NCI-H748 treated with DMSO at 0.1 percent for 48 hours (cell line): ENCODE results near the gene ACTA2.
"Not testable (repeated sequence)": the region's sequence is repeated elsewhere in the genome, so short reads cannot be mapped to it uniquely, and the experiment has no call there.

Experiments
- DNase-seq: peaks from one replicate; lab custom pipeline; 2025; lab: John Stamatoyannopoulos, UW

The ACTA2 gene

DNA sequence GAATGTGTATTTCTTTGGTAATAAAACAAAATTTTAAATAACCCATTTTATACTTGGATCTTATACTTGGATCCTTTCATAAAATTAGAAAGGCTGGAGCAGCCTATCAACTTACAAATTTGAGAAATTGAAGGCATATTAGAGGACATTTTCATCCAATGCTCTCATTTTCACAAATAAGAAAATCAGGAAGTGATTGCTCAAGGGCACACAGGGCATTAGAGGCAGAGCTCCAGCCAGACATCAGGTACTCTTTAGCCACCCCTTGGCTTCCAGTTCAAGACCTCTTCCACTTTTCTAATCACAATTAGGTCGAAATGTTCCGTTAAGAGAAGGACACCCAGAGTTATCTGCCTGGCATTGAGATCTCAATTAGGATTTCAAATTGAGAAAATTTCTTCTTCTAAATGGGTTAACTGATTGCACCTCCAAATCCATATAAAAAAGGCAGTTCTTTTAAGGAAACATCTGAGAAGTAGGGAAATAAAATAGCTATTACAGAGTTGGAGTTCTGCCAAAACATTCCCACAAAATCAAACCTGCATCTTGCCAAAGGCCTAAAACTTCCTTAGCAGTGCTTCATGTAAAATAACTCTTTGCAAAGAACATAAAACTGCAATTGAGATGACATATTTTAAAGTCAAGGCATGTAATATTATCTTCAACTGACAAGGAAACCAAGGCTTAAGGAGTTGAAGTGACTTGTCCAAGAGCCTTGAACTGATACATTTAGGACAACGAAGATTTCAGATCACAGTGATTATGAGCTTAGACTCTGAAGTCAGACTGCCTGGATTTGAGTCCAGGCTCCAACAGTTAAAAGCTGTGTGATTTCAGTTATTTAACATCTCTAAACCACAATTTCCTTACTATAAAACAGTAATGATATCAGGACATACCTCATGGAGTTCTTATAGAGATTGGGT is 2.4 kb downstream of the ACTA2 start:
- no peak for DNase-seq

DNA sequence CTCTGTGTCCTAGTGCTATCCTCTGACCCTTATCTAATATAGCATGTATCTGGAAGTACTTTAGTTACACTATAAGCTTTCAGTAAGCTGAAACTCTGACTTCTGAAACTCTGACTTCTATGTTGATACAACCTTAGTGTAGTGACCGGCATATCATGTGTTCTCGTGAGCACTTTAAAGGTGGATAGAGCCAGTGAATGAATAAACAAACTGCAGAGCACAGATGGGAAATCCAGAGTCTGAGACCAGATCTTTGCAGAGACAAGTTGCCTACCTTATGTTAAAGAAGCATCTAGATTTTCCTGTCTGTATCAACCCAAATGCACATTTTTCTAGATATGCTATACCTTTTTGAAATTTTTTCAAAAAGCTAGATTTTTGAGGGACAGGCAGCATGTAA is 3.5 kb downstream of the ACTA2 start:
- DNase-seq, result no peak

DNA sequence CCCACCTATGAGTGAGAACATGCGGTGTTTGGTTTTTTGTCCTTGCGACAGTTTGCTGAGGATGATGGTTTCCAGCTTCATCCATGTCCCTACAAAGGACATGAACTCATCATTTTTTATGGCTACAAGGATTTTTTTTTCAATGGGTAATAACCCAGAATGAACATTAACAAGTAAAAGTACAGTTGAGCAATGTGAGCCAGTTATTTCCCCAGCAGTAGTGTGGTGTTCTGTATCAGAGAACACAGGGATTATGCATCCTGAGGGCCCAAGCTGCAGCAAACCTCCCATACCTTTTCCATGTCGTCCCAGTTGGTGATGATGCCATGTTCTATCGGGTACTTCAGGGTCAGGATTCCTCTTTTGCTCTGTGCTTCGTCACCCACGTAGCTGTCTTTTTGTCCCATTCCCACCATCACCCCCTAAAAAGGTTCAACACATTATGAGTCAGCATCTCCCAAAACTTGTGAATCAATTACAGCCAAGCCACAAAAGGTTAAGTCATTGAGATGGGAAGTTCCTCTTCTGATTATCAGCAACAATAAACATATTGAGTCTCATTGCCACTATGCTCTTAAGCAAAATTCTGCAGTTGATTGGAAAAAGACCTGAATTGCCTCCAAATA is 5.5 kb downstream of the ACTA2 start:
- DNase-seq, result no peak

DNA sequence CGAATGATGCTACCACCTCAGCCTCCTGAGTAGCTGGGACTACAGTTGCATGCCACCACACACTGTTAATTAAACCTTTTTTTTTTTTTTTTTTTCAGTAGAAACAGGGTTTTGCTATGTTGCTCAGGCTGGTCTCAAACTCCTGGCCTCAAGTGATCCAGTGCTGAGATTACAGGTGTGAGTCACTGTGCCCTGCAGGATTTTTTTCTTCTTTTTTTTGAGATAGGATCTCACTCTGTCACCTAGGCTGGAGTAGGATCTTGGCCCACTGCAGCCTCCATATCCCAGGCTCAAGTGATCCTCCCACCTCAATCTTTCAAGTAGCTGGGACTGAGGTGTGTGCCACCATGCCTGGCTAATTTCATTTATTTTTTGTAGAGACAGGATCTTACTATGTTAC is 6.4 kb downstream of the ACTA2 start:
- DNase-seq, result no peak

DNA sequence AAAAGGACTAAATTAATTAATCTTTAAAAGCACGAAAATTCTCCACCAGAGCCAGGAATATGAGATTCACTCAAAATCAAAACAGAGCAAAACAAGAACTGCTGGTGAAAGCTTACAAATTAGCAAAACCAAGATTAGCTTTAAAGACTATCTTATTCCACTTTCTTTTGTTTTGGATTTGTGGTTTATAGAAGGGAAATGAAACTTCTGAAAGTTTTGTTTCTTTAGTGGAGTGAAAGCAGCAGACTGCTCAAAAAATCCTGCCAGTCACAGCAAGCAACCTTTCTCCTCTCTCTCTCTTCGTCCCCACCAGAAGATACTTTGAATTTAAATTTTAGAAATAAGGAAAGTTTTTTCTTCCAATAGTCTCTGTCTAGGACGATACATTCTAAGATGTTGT is 7.8 kb downstream of the ACTA2 start:
- no peak for DNase-seq

DNA sequence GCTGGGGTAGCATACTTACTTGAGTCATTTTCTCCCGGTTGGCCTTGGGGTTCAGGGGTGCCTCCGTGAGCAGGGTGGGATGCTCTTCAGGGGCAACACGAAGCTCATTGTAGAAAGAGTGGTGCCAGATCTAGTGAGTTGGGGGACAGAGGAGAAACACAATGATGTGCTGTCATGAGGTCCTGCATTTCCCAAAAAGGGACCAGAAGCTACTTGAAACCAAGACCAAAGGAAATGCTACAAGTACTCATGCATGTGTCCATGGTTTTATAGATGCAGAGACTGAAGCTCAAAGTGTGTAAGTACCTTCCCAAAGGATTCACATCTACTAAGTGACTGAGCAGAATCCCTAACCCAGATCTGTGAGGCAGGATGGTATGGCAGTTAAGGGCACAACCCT is 8.8 kb downstream of the ACTA2 start:
- DNase-seq, result no peak

DNA sequence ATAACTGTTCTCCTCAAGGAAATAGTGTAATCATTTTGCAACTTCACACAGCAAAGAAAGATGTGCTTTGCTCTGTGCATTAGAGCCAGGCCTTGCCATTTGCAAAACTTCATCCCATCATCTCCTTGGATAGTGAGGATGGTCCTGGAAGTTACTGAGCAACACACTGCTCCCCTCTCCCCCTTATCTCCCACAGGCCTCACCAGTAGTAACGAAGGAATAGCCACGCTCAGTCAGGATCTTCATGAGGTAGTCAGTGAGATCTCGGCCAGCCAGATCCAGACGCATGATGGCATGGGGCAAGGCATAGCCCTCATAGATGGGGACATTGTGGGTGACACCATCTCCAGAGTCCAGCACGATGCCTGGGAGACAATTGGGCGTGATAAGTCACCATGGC is 11.5 kb downstream of the ACTA2 start:
- DNase-seq, result no peak

DNA sequence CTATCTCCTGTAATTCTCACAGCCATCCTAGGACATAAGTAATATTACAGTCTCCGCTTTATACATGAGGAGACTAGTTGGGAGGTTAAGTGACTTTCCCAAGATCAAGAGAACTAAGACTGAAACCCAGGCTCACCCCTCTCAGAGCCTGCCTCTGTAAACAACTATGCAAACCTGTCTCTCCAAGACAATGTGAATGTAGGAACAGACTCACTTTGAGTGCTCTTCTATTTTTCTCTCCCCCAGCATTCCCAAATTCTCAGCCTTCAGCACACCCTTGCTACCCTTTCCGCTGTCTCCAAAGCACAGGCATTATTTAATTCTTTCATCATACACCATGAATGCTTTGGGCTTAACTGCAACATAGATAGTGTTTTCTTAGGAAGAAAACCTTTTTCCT is 13.6 kb downstream of the ACTA2 start:
- DNase-seq, result no peak

DNA sequence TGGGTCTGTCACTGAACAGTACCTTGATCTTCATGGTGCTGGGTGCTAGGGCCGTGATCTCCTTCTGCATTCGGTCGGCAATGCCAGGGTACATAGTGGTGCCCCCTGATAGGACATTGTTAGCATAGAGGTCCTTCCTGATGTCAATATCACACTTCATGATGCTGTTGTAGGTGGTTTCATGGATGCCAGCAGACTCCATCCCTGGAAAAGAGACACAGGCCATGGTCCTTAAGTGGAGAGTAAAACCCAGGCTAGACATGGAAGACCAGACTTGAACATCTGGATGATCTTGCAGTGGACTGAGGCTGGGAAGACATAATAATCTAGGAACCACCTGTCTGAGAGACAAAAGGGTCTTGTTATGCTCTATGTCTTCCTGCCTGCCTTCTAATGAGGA is 14.5 kb downstream of the ACTA2 start:
- no peak for DNase-seq

DNA sequence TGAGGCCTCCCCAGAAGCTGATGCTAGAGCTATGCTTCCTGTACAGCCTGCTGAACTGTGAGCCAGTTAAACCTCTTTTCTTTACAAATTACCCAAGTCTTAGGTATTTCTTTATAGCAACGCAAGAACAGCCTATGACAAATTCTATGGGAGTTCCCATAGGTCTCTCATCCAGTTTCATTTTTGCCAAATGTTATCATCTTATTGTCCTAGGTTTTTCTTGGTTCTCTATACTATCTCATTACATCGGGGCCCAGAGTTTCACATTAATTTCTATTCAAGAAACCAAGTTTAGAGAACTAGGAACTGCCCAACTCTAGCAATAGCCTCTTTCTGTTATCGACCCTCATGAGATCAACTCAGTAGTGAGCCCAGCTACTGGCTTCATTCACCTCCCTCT is 15.9 kb downstream of the ACTA2 start:
- DNase-seq, result no peak

DNA sequence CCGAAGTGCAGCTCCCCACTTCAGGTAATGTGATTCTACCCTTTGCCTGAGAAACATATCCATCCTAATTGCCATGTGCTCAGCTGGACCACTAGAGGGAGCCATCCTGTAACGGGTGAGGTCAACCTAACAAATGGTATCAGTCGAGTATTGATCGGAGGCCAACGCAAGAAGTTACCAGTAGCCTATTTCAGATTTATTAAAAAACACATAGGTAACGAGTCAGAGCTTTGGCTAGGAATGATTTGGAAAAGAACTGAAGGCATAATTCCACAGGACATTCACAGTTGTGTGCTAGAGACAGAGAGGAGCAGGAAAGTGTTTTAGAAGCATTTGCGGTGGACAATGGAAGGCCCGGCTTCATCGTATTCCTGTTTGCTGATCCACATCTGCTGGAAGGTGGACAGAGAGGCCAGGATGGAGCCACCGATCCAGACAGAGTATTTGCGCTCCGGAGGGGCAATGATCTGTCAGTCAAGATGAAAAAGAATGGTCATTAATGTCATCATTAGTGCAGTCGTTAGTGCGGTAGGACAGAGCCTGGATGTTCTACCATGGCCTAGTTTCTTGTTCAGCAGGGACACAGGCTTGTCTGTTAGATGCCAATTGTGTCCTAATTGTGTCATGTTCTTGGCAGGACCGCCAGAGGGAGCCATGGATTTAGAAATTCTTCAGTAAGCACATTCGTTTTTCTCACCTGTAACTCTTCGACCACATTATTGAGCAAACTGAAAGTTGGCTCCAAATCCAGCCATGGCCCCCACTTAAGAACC is 17.5 kb downstream of the ACTA2 start:
- peak; percentile 64 for DNase-seq

DNA sequence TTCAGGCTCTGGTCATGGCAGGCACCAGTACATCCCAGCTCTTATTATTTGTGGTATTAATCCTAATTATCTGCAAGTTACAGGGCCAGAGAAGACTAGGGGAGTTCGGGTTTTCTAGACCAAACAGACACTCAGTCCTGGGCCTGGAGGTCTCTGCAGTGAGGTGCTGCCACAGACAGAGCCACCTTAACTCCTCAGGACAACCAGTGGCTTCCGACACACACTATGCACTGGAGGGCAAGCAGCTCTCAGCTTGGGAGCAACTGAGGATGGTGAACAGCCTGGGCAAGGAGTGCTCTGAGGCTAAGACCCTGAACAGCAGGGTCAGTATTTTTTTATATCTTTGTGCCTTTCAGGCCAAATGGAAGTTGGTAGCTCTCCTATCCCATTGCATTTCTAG is 19.0 kb downstream of the ACTA2 start:
- no peak for DNase-seq

DNA sequence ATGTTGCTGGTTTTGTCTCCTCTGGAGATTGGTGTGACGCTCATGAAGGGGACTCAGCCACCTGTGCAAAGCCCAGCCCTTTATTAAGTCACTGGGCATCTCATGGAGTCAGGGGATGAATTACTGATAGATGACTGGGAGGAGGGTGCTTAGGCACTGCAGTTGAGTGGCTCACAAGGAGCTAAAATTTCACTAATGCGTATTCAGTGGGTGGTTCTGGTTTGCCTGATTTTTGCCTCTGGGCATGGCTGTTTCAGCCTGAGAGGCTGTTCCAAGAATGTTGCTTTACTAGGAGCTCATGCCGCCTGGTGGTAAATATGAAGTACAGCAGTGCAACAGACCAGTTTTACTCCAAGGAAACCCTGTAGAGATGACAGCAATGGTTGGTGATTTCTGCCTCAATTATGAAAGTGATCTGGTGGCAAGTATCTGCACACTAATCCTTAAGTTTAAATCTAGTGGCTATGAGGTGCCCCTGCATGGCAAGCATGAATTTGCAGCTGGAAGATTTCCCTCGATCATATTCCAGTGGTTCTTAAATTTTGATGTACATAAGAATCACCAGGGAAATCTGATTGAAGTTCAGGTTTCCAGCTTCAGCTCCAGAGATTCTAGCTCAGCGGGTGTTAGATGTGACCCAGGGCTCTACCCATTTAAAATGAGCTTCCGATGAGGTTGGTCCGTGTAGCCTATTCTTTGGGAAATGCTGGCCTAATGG is 19.9 kb downstream of the ACTA2 start:
- DNase-seq, result peak; percentile 49

DNA sequence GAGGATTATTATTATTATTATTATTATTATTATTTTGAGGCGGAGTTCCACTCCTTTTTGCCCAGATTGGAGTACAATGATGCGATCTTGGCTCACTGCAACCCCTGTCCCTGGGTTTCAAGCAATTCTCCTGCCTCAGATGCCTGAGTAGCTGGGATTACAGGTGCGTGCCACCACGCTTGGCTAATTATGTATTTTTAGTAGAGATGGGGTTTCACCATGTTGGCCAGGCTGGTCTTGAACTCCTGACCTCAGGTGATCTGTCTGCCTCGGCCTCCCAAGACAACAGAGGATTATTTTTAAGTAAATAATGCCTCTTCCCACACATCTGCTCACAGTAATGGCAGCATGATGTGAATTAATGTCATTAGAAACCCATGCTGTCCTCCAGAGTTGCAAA is 20.5 kb downstream of the ACTA2 start:
- not testable (repeated sequence) for DNase-seq

DNA sequence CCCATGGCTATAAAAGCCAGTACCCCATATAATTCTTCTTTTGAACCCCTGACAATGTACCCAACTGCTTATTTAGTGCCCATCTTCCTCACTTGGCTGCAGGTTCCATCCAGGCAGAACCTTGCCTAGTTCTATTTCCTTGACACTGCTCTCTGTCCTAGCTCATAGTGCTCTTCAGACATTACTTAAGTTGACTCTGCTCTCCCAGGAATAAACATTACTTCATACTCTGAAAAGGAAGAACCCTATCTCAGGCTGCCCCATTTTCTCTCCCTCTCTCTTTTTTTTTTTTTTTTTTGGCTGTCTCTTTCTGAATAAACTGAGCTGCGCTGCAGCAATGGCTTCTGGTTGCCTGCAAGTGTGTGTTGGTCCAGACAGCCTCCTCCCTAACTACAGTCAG is 21.0 kb downstream of the ACTA2 start:
- no peak for DNase-seq

DNA sequence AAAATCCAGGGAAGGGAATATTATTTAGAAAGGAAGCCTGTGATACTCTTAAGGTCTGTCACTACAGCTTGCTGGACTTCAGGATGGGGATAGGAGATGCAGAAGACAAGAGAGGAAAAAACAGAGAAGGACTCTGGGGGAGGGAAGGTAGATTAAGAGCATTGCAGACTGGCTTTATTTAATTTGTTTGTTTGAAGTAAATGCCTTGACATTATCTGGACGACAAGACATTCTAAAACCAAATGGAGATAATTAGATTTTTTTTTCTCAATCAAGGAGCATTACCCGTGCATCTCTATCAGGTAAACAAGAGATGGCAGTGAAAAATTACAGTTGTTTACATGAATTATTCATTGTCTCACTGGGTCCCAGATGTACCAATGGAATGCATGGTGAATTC is 24.3 kb downstream of the ACTA2 start:
- DNase-seq, result no peak

DNA sequence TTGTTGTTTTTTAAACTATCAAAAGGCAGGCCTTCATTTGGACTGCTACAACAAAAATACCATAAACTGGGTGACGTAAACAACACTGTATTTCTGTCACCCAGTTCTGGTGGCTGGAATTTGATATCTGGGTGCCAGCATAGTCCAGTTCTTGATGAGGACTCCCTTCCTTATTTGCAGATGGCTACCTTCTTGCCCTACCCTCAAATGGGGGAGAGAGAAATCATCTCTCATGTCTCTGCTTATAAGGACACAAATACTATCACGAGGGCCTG is 25.2 kb downstream of the ACTA2 start:
- no peak for DNase-seq

DNA sequence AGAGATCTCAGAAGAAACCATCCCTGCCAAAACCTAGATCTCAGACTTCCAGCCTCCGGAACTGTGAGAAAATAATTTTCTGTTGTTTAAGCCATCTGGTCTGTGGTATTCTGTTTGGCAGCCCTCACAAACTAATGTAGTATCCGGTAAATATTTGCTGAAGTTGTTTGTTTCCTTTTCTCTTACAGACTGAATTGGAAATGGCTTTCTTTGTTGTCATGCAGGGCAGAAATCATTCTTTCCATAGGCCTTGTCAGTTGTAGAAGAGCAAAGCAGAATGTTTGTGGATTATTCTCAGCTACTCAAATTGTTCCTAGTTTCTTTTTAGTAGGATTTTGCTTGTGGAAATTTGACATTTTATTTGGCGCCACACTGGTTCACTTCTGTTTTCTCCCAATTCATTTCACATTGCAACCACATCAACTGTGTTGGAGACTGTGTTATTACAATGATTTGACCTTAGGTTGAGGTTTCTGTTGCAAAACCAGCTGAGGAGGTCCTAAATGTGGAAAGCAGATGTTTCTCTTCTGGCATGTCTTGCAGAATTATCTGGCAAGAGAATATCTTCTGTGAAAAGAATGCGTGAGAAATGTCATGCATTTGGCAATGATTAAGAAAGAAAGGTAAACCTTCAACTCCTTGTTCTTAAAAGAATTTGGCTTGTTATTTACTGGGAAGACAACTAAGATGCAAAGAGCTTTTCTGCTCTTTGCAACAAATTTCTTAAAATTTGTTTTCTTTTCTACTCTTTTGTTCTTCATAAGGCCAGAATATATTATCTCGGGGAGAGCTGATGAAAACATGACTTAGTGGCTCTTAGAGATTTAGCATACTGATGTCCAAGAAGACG is 25.8 kb downstream of the ACTA2 start:
- DNase-seq, result no peak

DNA sequence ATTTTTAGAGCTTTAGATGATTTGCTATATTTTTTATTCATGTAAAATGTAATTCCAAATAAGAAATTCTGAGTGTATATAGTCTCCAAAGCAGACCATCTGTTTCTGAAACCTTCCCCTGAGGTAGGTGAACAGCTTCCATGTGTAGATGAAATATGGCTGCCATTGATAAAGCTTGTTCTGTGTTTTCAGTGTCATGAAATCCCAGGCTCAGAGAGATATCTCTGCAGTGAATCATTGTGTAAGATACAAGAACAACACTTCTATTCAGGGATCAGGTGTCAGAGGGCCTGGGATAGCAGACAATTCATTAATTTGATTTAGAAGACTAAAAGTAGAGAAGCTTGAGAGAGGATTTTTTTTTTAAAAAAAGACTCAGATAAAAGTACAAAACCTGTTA is 29.1 kb downstream of the ACTA2 start:
- DNase-seq, result no peak

DNA sequence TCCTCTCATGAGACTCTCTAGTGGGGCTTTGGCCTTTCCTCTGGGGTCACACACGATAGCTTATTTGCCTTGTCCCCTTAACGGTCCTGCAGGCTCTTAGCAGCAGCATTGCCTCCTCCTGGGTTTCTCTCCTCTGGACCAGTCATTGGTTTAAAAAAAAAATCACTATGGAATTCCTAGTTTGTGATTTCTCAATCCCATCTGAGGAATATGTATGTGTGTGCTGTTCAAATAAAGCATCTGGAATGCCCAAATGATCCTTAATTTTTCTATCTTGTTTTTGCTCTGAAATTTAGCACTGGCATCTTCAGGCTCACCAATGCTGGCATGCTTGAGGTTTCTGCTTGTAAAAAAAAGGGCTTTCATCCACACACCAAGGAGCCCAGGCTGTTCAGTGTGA is 30.5 kb downstream of the ACTA2 start:
- DNase-seq, result no peak

DNA sequence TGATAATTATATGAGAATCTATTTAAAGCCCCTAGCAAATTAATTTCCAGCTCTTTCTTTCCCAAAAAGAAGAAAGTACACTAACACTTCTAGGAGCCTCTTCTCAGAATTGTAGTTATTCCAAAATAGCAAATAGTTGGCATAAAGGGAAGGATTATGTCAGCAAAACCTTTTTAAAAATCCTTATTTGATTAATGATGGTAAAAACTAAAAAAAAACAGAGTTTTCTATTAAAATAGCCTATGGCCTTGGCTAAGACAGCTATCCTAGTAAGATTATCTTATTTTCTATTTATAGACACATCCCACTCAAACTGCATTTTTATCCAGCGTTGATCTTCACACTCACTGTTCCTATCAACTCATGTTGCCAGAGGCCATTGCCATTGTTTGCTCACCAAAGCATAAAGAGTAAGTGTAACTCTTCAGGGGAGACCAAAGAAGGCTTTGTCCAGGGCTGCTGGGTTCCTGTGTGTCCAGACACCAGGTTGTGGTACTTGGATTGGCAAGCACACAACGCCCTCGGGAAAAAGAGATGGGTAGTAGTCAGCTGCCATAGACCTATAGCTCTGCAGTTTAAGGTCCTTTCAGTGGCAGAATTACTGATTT is 31.5 kb downstream of the ACTA2 start:
- no peak for DNase-seq
